Measurements from ENCODE around the gene VDAC1. TPM values are rescaled to one million over a fixed set of nuclear protein-coding genes. Genes with fewer than 3 reads are reported as not detected.

VDAC1 gene
- total RNA-seq, 1 donor from 2014 or later = 224 TPM

DNA sequence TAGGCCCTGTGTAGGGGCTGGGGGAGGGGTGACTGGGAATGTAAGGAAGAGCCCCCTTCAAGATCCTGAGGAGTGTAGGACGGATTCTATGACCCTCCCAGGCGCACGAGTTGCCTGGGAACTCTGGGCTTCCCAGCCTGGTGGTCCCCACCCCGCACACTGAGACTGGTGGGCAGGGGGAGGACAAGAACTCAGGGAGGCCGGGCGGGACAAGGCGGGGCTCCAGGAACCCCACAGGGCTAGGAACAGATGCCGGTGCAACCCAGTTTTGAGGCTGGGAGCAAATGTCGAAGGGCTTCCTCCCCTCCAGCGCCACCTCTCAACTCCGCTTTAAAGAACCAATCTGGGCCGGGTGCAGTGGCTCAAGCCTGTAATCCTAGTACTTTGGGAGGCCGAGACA is 1.3 kb upstream of the VDAC1 start:
- peaks cover 43% of the 10 kb centered on the region for H3K79me2 ChIP-seq (ENCODE audit: low read depth)
- H3K4me1 Mint-ChIP-seq = peaks cover 36% of the 10 kb centered on the region
- peak overlapping the region; percentile 87 for H3K4me2 ChIP-seq
- no peak for TF ChIP-seq EZH2phosphoT487 (IDR thresholded peaks at IDR 0.05)
- no peaks in the 10 kb centered on the region for H3K9me3 ChIP-seq (ENCODE audit: low read depth)
- H3K27me3 ChIP-seq = no peaks in the 10 kb centered on the region
- H3K4me1 ChIP-seq = peaks cover 30% of the 10 kb centered on the region
- H3K9me3 Mint-ChIP-seq = no peaks in the 10 kb centered on the region
- H3K27ac Mint-ChIP-seq = no peak overlapping the region
- H3K4me3 Mint-ChIP-seq = peak overlapping the region; percentile 93
- peak overlapping the region; percentile 100 for H3K4me3 ChIP-seq
- no peaks in the 10 kb centered on the region for H3K36me3 ChIP-seq
- peaks cover 35% of the 10 kb centered on the region for H3F3A ChIP-seq (ENCODE audit: low read depth)
- DNase-seq (ENCODE audit: low spot score) = peak; percentile 24
- no peak overlapping the region for H3K9ac ChIP-seq
- peaks cover 7% of the 10 kb centered on the region for H3K36me3 Mint-ChIP-seq
- no peak overlapping the region for H2AFZ ChIP-seq (replicated peaks)
- no peak overlapping the region for H3K27ac ChIP-seq
- peaks cover 32% of the 10 kb centered on the region for H4K20me1 ChIP-seq (ENCODE audit: low read depth)
- H3K27me3 Mint-ChIP-seq (ENCODE audit: insufficient read depth, low read depth) = peaks cover 3% of the 10 kb centered on the region

- Histone ChIP-seq H3K9me3 (ENCODE audit: low read depth) (no peaks in the 10 kb centered on the region), H3K4me1 (peaks cover 30% of the 10 kb centered on the region), H3K79me2 (ENCODE audit: low read depth) (peaks cover 48% of the 10 kb centered on the region), H3K27ac (peak overlapping the region; percentile 68), H3F3A (ENCODE audit: low read depth) (peaks cover 35% of the 10 kb centered on the region), H3K9ac (no peak overlapping the region), H2AFZ (replicated peaks) (peak overlapping the region; percentile 86), H3K36me3 (no peaks in the 10 kb centered on the region), H3K4me2 (peak overlapping the region; percentile 87), H3K27me3 (no peaks in the 10 kb centered on the region), H4K20me1 (ENCODE audit: low read depth) (peaks cover 38% of the 10 kb centered on the region), H3K4me3 (peak overlapping the region; percentile 100)
- H3K4me1 Mint-ChIP-seq = peaks cover 40% of the 10 kb centered on the region
- peak; percentile 65 for DNase-seq (ENCODE audit: low spot score)
- H3K9me3 Mint-ChIP-seq = no peaks in the 10 kb centered on the region
- TF ChIP-seq CTCF (IDR thresholded peaks at IDR 0.05) (no peak), EZH2phosphoT487 (IDR thresholded peaks at IDR 0.05) (no peak), EZH2 (IDR thresholded peaks at IDR 0.05) (no peak)
- H3K36me3 Mint-ChIP-seq = peaks cover 9% of the 10 kb centered on the region
- H3K27ac Mint-ChIP-seq = peak overlapping the region; percentile 98
- H3K27me3 Mint-ChIP-seq (ENCODE audit: insufficient read depth, low read depth) = peaks cover 3% of the 10 kb centered on the region
- peak overlapping the region; percentile 93 for H3K4me3 Mint-ChIP-seq
Observed at GRCh38 chr5:134005417-134006061, 764 bp upstream of the VDAC1 start.

GRCh38 chr5:134003817-134004625 is 754 bp downstream of the VDAC1 start:
- H3K27ac ChIP-seq = peak overlapping the region; percentile 68
- peak overlapping the region; percentile 93 for H3K9ac ChIP-seq
- Mint-ChIP-seq H3K9me3 (no peaks in the 10 kb centered on the region), H3K27ac (peak overlapping the region; percentile 96), H3K4me3 (peak overlapping the region; percentile 98), H3K4me1 (peaks cover 43% of the 10 kb centered on the region), H3K36me3 (peaks cover 14% of the 10 kb centered on the region), H3K27me3 (ENCODE audit: insufficient read depth, low read depth) (peaks cover 3% of the 10 kb centered on the region)
- no peaks in the 10 kb centered on the region for H3K36me3 ChIP-seq
- peak overlapping the region; percentile 100 for H3K4me3 ChIP-seq
- H3K4me1 ChIP-seq = peaks cover 30% of the 10 kb centered on the region
- H2AFZ ChIP-seq (replicated peaks) = peak overlapping the region; percentile 96
- peaks cover 35% of the 10 kb centered on the region for H3F3A ChIP-seq (ENCODE audit: low read depth)
- H3K27me3 ChIP-seq = no peaks in the 10 kb centered on the region
- peaks cover 53% of the 10 kb centered on the region for H4K20me1 ChIP-seq (ENCODE audit: low read depth)
- H3K79me2 ChIP-seq (ENCODE audit: low read depth) = peaks cover 63% of the 10 kb centered on the region
- DNase-seq (ENCODE audit: low spot score) = peak; percentile 73
- no peak for TF ChIP-seq EZH2phosphoT487 (IDR thresholded peaks at IDR 0.05)
- no peak for TF ChIP-seq EZH2 (IDR thresholded peaks at IDR 0.05)
- no peak for TF ChIP-seq CTCF (IDR thresholded peaks at IDR 0.05)
- H3K9me3 ChIP-seq (ENCODE audit: low read depth) = no peaks in the 10 kb centered on the region
- peak overlapping the region; percentile 87 for H3K4me2 ChIP-seq
